HG03342 (cell line): ENCODE measurements around the gene NMUR2.

ENCODE experiments used
- ATAC-seq: cut with Tn5 transposase; IDR thresholded peaks from one replicate; pipeline ENCODE4 v1.9.1; 2021; ENCODE audit warnings: mild to moderate bottlenecking, moderate library complexity; ENCODE audit not compliant: unreplicated experiment

NMUR2 gene

GRCh38 chr5:152405145-152405544 is at the start of gene NMUR2:
Gene NMUR2 (minus strand): TSS chr5:152405279. CDS start chr5:152405113, 166 bp downstream.
- ATAC-seq: no peak

GRCh38 chr5:152443935-152444334 is 38.9 kb upstream of the NMUR2 start:
- no peak for ATAC-seq

GRCh38 chr5:152439791-152440190 is 34.7 kb upstream of the NMUR2 start:
- ATAC-seq: no peak

- no peak for ATAC-seq
Observed at GRCh38 chr5:152437866-152438265, 32.8 kb upstream of the NMUR2 start.

GRCh38 chr5:152427721-152428120 is 22.6 kb upstream of the NMUR2 start:
- no peak for ATAC-seq

GRCh38 chr5:152425083-152425482 is 20.0 kb upstream of the NMUR2 start:
- ATAC-seq: no peak

GRCh38 chr5:152424501-152424900 is 19.4 kb upstream of the NMUR2 start:
- ATAC-seq: no peak

GRCh38 chr5:152422081-152422480 is 17.0 kb upstream of the NMUR2 start:
- no peak for ATAC-seq

- ATAC-seq: no peak
Observed at GRCh38 chr5:152412129-152412528, 7.0 kb upstream of the NMUR2 start.

GRCh38 chr5:152406082-152406481 is 1.0 kb upstream of the NMUR2 start:
- no peak for ATAC-seq

- no peak for ATAC-seq
Observed at GRCh38 chr5:152404494-152404893, 585 bp downstream of the NMUR2 start.

- no peak for ATAC-seq
Observed at GRCh38 chr5:152403046-152403445, 2.0 kb downstream of the NMUR2 start.

GRCh38 chr5:152400846-152401245 is 4.2 kb downstream of the NMUR2 start:
- ATAC-seq: no peak

- peak; percentile 87 for ATAC-seq
Observed at GRCh38 chr5:152397581-152397980, 7.5 kb downstream of the NMUR2 start.

- no peak for ATAC-seq
Observed at GRCh38 chr5:152393441-152393840, 11.6 kb downstream of the NMUR2 start.

GRCh38 chr5:152389208-152389849 is 15.8 kb downstream of the NMUR2 start:
- no peak for ATAC-seq

GRCh38 chr5:152388610-152389009 is 16.5 kb downstream of the NMUR2 start:
- no peak for ATAC-seq

- ATAC-seq: no peak
Observed at GRCh38 chr5:152380415-152381123, 24.5 kb downstream of the NMUR2 start.

GRCh38 chr5:152379331-152379730 is 25.7 kb downstream of the NMUR2 start:
- ATAC-seq: no peak

- no peak for ATAC-seq
Observed at GRCh38 chr5:152378730-152379129, 26.3 kb downstream of the NMUR2 start.

- ATAC-seq: no peak
Observed at GRCh38 chr5:152376886-152377285, 28.2 kb downstream of the NMUR2 start.

- no peak for ATAC-seq
Observed at GRCh38 chr5:152374711-152375275, 30.3 kb downstream of the NMUR2 start.
